GM18526 (cell line): Measurements from ENCODE around the gene GDI1.

Experiments used
- POLR2A ChIP-seq: IDR thresholded peaks from 3 replicates; pipeline ENCODE4 v1.6.1; 2011; ENCODE audit not compliant: insufficient read length; ENCODE audit errors: extremely low read depth

Gene GDI1

DNA sequence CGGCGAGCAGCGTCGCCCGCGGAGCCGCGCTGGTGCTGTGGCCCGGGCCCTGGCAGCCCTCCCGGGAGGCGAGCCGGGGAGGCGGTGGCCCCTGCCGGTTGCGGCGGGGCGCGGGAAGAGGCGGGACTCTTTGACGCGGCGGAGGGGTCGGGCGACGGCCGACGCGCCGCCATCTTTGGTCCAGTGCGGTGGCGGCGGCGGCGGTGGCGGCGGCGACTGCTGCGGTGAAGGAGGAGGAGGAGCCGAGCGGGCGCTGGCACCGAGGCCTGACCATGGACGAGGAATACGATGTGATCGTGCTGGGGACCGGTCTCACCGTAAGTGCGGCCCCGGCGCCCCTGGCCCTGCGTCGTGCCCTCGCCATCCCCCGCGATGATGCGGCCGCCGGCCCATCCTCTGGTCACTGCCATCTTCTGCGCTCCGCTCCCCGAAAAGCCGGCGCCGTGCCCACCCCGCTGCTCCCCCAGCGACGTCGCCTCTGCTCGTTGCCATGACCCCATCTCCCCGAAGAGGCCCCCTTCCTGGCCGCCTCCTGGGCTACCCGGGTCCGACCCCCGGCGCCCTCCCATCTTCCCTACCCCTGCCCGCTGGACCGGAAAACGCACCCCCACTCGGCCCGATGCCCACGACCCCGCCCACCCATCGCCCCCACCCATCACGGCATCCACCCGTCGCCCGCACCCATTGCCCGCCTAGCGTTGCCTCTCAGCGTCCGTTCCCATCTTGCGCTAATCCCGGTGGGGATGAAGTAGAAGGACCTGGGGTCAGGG is at the start of gene GDI1:
GDI1 (plus strand) TSS at position 172 of the 770 bp plus-strand sequence; CDS start at position 273, 101 bp downstream.
- peak; percentile 27 for TF ChIP-seq POLR2A

GRCh38 chrX:154396973-154397887 is 39.7 kb upstream of the GDI1 start:
- no peak for TF ChIP-seq POLR2A

GRCh38 chrX:154397888-154398667 is 38.9 kb upstream of the GDI1 start, which contains the start of gene RPL10:
RPL10 (plus strand) TSS chrX:154398377; CDS start chrX:154398520, 143 bp downstream.
- peak; percentile 99 for TF ChIP-seq POLR2A

GRCh38 chrX:154398668-154399526 is 38.1 kb upstream of the GDI1 start:
- TF ChIP-seq POLR2A: no peak

DNA sequence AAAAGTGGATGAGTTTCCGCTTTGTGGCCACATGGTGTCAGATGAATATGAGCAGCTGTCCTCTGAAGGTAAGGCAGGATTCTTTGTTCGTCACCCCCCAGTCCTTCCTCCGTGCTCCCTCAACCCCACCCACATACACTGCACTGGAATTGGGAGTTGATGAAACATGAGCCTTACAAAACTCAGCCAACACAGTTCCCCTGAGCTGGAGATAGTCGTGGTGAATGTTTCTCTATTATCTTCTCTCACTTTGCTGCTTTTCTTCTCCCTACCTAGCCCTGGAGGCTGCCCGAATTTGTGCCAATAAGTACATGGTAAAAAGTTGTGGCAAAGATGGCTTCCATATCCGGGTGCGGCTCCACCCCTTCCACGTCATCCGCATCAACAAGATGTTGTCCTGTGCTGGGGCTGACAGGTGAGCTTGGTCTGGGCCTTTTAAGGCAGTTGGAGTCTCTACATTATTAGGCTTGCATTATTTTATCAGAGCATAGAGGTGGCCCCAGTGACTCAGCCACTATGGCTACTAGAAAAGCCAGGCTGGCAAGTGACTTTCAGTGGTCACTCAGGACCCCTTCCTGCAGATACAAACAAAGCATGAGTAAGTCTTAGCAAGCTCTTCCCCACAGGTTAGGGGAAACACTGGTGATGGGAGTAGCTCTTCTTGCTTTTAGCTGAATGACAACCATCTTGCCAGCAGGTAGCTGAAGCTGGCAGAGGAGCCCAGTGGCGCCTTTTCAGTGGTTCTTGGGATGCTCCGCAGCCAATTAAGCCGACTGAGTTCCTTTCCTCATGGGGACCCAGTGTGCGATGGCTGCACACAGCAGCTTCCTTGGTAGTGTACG is 37.2 kb upstream of the GDI1 start:
- no peak for TF ChIP-seq POLR2A

- TF ChIP-seq POLR2A: no peak
Measured at GRCh38 chrX:154401045-154401799, 35.7 kb upstream of the GDI1 start.

GRCh38 chrX:154401918-154402621 is 34.9 kb upstream of the GDI1 start:
- no peak for TF ChIP-seq POLR2A

DNA sequence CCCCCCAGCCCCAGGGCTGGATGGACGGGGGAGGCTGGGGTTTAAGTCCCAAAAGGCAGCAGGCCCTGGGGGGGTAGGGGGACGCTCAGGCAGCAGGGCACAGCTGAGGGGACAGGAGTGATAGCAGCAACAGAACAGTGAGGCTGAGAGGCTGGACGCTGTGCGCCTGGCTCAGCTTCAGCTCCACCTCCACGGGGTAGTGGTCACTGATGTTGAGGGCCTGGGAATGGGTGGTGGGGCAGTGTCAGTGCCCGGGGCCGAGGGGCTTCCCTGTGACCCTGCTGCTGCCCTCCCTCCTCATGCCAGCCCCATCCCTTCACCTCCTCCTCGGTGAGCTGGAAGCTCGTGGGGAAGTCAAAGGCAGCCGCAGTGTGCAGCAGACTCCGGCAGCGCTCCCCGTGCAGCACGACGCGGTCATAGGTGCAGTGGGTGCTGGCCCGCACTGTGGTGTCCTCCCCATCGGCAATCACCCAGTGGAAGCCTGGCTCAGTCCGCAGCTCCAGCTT is 34.3 kb upstream of the GDI1 start:
- no peak for TF ChIP-seq POLR2A

GRCh38 chrX:154403192-154403591 is 33.8 kb upstream of the GDI1 start:
- TF ChIP-seq POLR2A: no peak

GRCh38 chrX:154403858-154404257 is 33.1 kb upstream of the GDI1 start:
- no peak for TF ChIP-seq POLR2A

DNA sequence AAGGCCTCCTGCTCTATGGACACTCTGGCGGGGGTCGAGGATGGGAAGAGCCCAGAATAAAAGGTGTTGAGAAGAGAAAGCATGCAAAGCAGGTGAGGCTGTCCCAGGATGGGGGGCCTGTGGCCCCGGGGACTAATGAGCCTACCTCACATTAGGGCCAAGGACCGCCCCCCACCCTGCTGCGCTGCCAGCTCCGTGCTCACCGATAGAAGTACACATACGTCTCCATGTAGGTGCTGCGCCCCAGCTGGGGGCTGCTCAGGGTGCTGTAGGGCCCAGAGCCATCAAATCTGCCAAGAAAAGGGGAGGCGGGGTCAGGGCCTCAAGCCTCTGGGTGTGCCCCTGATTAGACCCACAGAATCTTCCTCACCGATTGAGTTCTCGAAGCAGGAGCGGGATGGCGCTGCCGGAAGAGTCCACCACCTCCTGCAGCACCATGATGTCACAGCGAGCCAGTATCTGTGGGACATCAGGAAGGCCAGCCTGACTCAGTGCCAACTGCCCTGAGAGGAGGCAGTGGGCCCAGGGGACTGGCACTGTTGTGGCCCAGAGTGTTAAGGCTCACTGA is 32.2 kb upstream of the GDI1 start:
- no peak for TF ChIP-seq POLR2A
